ENCODE data around the gene SF1. TPM values are rescaled to one million over a fixed set of nuclear protein-coding genes. Genes with fewer than 3 reads are reported as not detected.

The SF1 gene
- total RNA-seq, 1 donor from 2014 or later = 263 TPM

DNA sequence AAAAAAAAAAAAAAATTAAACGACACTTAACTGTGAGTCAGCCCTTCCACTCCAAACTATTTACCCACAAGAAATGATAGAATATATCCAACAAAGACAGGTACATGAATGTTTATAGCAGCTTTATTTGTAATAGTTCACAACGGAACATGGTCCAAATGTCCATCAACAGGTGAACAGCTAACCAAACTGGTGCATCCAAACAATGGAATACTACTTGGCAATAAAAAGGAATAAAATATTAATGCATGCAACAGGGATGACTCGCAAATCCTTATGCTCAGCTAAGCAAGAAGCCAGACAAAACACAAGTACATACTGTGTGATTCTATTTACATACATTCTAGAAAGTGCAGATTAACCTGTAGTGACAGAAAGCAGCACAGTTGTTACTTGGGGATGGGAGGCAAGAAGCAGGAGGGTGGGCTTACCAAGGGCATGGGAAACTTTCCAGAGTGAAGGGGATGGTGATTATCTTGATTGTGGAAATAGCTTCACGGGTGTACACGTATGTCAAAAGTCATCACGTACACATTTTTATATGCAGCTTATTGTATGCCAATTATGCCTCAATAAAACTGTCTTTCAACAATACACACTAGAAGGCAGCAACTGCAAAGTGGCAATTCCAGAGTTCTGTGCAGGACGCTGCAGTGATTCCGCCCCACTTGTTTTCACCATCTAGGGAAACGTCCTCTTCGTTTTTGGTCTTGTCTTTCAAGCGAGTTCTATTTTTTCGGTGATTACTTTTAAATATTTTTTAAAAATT, 6.7 kb upstream of the SF1 start:
- no peak for DNase-seq (ENCODE audit: low spot score)

- no peak for DNase-seq (ENCODE audit: low spot score)
These were observed 194 bp downstream of the SF1 start for GRCh38 chr11:64778223-64778472.

- DNase-seq (ENCODE audit: low spot score) = peak; percentile 81
These were observed 706 bp downstream of the SF1 start for GRCh38 chr11:64777449-64778222.

DNA sequence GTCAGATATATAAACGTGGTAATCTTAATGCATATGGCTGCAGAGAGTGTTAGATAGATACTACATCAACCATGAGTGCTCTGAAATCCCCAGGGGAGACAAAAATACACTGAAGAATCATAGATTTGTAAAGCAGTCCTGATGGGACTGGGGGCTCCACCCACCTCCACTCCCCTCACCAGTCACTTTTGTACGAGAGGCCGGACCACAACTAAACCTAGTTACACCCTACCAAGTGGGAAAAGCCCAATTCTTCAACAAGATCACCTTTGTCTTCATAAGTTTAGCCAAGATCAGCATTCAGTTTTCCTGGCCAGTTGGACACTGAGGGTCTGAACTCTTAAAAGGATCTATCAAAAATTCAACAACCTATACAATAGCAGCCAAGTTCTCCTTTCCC, 1.5 kb downstream of the SF1 start:
- no peak for DNase-seq (ENCODE audit: low spot score)

GRCh38 chr11:64776425-64776824, 1.9 kb downstream of the SF1 start:
- no peak for DNase-seq (ENCODE audit: low spot score)

DNA sequence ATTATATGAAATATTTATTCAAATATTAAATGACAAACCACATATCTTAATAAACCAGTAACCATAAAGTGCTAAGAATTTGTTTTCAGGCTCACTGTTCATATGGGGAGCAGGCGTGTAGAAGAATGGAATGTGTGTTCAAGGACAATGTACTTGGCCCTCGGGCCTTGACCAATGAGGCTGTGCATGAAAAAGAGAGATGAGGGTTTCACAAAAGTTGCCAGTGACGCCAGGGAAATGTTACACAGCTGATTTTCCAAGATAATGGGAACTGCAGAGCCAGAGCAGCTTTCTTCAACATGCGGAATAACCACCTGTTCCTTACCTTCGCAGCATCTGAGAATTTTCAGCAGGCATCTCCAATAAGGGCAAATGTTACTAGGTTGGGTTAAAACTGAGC, 4.2 kb downstream of the SF1 start:
- no peak for DNase-seq (ENCODE audit: low spot score)

DNA sequence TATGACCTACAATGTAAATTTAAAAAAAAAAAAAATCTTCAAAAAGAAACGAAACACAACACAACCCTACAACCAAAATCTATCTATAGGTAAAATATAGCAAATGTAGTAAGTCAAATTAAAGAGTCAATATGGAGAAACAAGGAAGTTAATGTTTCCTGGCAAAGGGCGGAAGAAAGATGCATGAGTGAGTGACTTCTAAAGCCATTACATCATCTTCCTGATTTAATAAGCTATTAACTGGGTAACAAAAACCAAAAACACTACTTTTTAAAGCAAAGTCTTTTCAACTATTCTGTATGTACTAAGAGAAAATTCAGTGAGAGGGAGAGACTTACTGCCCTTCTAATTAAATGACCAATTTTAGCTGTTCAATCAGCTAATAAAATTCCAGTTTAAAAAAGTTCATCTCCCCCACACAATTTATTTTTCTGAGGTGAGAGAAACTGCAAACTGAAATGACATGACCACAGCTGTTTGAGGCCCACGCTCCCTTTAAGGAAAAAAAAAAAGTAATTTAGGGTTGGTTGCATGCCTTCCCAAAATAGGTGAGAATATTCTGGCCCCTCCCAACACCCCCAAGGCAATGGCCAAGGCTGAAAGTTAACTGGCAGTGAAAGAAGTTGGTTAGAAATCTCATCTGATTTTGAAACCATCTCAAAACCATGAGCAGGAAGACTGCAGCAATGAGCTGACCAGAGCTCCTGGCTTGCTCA, 5.9 kb downstream of the SF1 start:
- no peak for DNase-seq (ENCODE audit: low spot score)

DNA sequence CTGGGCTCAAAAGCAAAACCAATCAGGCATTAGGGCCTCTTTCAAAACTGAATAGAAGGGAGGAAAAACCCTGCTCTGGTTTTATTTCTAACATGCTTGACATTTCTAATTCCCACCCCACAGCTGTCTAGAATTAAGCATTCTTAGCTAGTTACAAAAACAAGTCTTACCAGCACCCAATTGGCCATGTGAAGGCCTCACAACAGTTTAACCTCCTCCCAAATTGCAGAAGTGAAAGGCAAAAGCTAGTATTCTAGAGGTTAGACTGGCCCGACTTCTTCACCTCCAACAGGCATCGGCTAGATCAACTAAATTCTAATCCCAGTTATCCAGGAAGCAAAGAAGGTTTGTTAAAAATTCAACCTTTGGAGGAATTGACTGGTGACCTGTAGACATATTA, 6.5 kb downstream of the SF1 start:
- no peak for DNase-seq (ENCODE audit: low spot score)

GRCh38 chr11:64770120-64770519, 8.2 kb downstream of the SF1 start:
- no peak for DNase-seq (ENCODE audit: low spot score)

DNA sequence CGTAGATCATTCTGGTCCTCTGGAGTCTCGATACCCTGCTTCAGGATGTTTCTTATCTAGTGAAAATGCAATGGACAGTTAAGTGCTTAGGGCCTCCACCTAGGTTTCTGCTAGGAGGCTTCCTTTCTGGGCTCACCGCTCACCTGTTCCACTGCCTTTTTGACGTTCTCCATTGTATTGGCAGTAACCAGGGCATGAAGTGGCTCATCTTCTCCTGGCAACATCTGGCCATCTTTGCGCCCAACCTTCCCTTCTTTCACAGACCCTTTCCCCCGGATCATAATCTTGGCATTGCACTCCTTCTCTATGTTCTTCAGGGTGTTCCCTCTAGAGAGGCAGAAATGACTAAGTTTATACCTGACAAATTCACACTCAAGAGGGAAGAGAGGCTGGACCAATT, 9.1 kb downstream of the SF1 start:
- no peak for DNase-seq (ENCODE audit: low spot score)

DNA sequence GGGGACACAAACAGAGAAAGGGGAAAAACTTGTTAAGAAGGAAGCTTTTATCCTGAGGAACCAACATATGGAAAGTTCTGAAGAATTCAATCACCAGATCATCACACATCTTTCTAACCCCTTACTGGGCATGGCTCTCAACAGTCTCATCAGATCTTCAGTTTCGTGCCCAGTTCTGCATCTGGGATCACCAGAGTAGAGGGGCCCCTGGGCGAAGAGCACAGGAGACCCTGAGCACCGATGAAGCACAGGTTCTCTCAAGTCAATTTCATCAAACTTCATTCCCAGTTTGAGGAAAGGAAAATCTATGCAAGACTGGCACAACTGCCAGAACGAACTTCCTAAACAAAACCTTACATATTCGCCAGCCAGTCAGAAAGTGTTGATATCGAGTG, 10.0 kb downstream of the SF1 start:
- DNase-seq (ENCODE audit: low spot score) = no peak

- DNase-seq (ENCODE audit: low spot score) = peak; percentile 59
These were observed 10.7 kb downstream of the SF1 start for GRCh38 chr11:64767344-64768299.

- DNase-seq (ENCODE audit: low spot score) = no peak
These were observed 11.5 kb downstream of the SF1 start for GRCh38 chr11:64766881-64767280.

DNA sequence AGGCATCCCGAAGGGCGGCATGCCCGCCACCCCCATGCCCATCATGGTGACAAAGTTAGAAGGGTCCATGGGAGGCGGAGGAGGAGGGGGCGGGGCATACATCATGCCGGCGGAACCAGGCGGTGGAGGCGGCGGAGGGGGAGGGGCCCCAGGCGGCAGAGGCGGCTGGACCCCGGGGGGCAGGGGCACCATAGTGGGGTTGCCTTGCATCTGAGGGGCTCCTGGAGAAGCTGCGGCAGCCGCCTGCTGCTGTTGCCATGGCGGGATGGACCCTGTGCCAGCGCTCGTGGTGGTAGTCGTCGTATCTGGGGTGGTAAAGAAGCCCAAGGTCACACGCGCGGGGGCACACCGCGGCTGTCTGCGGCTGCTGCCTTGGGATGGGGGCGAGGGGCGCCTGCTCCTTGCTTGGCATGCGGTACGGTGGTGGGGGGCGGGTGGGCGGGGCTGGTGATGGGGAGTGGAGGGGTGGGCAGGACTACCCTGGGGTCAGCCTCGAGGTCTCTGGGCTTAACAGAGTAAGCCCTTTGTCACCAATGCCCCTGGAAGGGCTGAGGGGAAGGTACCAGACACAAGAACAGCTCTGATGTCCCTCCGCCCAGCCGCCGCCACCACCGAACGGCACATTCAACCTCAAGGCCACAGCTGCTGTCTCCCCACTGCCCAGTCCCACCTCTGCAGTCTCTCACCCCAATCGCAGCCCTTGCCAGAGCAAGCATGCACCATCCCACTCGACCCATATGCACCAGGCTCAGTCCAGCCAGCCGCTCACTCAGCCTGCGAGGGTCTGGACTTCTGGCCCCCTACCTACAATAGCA, 12.3 kb downstream of the SF1 start:
- DNase-seq (ENCODE audit: low spot score) = no peak

- DNase-seq (ENCODE audit: low spot score) = no peak
These were observed 13.0 kb downstream of the SF1 start for GRCh38 chr11:64765291-64765850.

DNA sequence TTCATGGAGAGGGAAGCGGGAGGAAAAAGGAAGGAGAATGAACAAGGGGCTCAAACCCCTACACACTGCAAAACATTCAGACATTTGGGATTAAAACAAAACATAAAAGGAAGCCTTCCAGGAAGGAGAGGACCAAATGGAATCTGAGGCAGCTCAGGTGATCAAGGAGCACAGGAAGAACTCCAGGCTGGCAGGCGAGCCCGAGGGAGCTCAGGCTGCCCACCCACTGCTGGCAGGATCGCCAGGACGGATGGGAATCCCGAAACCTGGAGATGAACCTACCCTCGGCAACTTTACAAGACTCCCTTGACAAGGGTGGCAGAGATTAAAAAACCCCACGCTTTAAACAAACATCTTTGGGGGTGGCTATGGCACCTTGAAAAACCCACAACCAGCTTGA, 13.6 kb downstream of the SF1 start:
- no peak for DNase-seq (ENCODE audit: low spot score)

DNA sequence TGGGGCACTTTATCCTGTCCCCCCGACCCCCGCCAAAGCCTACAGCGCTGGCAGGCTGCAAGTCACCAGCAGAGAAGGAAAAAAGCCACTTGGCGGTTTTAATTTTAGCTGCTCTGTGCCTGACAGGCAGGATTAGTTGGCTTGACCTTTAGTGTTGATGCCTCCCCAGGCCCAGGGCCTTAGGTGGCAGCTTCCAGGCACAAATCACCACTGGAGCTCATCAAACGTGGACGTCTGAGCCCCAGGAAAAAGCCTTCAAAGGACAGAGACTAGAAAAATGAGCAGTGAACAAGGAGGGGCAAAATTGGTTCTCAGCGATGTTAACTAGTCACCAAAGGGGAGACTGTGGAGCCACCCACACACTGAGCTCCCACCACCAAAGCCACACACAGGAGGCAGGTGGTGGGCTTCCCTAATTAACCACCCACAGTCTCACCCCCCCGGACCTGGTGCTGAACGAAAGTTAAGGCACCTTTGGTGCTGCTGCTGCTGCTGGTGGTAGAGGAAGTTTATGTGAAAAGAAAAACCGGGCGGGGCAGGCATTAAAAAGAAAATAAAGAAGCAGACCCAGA, 14.2 kb downstream of the SF1 start:
- DNase-seq (ENCODE audit: low spot score) = no peak

DNA sequence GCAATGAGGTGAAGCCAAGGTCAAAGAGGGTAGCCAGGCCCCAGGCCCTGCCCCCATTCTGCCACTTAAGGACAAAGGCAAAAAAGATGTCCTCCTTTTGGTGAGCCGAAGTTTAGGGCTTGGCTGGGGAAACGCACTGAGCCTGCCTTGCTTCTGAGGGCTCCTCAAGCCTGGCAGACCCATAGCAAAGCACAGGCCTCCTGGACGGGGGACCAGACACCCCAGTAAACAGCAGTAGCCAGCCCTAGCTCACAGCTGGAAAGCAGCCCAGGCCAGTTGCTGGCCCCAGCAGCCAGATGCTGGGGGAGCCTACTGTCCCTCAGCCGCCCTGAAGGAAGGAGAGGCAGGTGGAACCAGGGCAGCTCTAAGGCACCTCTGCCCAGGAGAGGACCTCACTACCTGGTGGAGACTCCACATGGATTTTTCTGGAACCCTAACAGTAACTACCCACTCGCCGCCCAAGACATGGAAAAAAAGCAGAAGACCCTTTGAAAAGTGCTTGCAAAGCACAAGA, 14.8 kb downstream of the SF1 start:
- no peak for DNase-seq (ENCODE audit: low spot score)

DNA sequence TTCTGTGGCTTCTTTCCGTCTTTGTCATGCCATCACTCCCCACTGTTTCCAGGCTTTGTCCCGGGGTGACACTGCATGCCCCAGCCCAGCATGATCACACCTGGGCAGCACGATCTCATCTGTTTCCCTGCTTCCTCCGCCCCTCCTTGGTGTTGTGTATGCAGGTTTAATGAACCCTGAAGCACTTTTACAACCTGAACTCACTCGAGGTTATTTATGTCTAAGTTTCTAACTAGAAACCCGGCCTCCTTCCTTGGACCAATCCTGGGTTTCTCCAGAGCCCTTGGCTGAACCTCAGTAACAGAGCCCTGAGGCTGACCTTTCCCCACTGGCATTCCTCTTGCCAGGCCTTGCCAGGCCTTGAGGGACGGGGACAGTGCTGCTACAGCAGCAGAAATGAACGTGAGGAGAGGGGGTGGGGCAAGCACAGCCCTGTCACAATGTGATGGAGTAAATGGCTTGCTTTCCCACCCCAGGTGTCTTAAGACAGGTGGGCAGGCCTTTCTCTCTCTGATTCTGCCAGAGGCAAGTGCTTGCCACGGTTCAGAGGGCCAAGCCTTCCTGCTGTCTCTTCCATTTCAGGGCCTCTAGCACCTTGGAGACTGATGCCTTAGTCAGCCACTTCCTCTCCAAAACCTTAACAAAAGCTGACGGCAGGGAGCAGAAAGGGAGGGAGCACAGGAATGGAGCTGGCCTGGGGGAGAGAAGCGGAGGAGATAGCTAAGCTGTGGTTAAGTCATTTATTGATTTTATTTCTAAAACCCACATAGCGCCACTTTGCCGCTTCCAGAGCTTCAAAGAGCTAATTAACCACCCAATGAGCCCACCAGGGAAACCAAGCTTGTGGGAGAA, 15.4 kb downstream of the SF1 start:
- DNase-seq (ENCODE audit: low spot score) = no peak

All from mucosa of gallbladder (tissue), 1 donor.